ENCODE results near the gene MGAT4A. TPM values are rescaled to one million over a fixed set of nuclear protein-coding genes. Genes with fewer than 3 reads are reported as not detected.

MGAT4A gene
- total and polyA plus RNA-seq, 12 donors, result 4.6 to 33.0 (median 18.6) TPM

DNA sequence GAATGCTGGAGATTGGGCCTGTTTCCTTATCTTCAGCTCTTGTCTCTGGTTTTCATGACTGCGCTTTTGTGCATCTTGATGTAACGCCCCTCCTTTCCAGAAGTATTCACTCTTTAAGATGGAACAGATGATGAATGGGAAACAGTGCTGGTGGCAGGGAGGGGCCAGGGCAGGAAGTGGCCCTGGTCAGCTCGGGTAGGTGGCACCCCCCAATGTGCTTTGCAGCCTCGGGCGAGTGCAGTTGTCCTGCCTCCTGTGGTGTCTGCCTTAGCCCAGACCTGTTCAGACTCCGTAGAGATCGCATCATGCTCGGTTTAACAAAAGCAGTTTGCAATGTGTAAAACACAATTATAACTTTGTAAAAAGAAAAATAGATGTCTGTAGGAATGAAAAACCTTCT, 17.0 kb upstream of the MGAT4A start:
- intact Hi-C loops (cut with DNase I), result loop anchor here in 1 of 10 donors (10.0 kb wide), 1 partner anchor 93 kb away; no protein-coding TSS in a partner anchor
- WGBS, 2 donors, result 64 to 69% methylated on average over 8 of the region's 8 CpGs
- Histone ChIP-seq H3K4me1 (peaks cover 0 to 41% (median 13%) of the 10 kb centered on the region in 9 donors), H3K36me3 (no peaks in the 10 kb centered on the region), H3K9me3 (no peaks in the 10 kb centered on the region), H3K27ac (peak overlapping the region in 1 of 10 donors; percentile 71), H3K27me3 (no peaks in the 10 kb centered on the region), H3K4me3 (no peak overlapping the region)
- DNase-seq (no peak), ATAC-seq (no peak)
- TF ChIP-seq, protein P1, sequence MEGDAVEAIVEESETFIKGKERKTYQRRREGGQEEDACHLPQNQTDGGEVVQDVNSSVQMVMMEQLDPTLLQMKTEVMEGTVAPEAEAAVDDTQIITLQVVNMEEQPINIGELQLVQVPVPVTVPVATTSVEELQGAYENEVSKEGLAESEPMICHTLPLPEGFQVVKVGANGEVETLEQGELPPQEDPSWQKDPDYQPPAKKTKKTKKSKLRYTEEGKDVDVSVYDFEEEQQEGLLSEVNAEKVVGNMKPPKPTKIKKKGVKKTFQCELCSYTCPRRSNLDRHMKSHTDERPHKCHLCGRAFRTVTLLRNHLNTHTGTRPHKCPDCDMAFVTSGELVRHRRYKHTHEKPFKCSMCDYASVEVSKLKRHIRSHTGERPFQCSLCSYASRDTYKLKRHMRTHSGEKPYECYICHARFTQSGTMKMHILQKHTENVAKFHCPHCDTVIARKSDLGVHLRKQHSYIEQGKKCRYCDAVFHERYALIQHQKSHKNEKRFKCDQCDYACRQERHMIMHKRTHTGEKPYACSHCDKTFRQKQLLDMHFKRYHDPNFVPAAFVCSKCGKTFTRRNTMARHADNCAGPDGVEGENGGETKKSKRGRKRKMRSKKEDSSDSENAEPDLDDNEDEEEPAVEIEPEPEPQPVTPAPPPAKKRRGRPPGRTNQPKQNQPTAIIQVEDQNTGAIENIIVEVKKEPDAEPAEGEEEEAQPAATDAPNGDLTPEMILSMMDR (IDR thresholded peaks at IDR 0.05), result no peak

DNA sequence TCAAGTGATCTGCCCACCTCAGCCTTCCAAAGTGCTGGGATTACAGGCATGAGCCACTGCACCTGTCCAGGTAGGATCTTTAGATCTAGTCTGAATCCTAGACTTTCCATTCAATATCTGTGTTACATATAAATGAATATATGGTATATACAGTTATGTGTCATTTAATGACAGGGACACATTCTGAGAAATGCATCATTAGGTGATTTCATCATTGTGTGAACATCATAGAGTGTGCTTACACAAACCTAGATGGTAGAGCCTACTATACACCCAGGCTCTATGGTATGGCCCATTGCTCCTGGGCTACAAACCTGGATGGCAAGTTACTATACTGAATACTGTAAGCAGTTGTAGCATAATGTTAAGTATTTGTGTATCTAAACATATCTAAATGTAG, 15.5 kb upstream of the MGAT4A start:
- no peak for ATAC-seq
- H3K4me3 ChIP-seq, result no peak overlapping the region
- H3K4me1 ChIP-seq, result peaks cover 0 to 41% (median 13%) of the 10 kb centered on the region in 9 donors
- no peak for DNase-seq
- no peak overlapping the region for H3K27ac ChIP-seq
- H3K36me3 ChIP-seq, result no peaks in the 10 kb centered on the region
- TF ChIP-seq, protein P1 (IDR thresholded peaks at IDR 0.05), result no peak
- intact Hi-C loops (cut with DNase I), result loop anchor here in 1 of 10 donors (10.0 kb wide), 1 partner anchor 92 kb away; no protein-coding TSS in a partner anchor
- H3K9me3 ChIP-seq, result no peaks in the 10 kb centered on the region
- no peaks in the 10 kb centered on the region for H3K27me3 ChIP-seq

DNA sequence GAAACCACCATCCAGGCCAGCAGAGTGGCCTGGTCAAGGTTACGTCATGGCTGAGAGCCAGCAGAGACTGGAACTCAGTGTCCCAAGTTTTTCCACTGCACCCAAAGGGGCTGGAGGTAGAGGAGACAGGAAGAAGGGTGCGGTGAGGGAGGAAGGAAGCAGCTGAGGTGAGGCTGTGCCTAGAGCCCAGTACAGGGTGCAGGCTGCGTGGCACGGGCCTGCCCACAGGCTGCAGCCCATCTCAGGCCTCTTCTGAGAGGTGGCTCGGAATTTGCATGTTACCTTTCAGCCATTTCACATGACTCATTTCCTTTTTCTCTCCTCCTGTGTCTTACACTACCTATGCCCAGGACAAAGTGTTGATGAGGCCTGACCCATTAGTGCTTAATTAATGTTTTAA, 13.7 kb upstream of the MGAT4A start:
- DNase-seq, result no peak
- peaks cover 0 to 47% (median 13%) of the 10 kb centered on the region in 9 donors for H3K4me1 ChIP-seq
- H3K9me3 ChIP-seq, result no peaks in the 10 kb centered on the region
- ATAC-seq, result peak in 1 of 8 donors; percentile 50
- no peaks in the 10 kb centered on the region for H3K36me3 ChIP-seq
- no peak overlapping the region for H3K27ac ChIP-seq
- H3K4me3 ChIP-seq, result no peak overlapping the region
- TF ChIP-seq, protein P1 (IDR thresholded peaks at IDR 0.05), result no peak
- WGBS, 2 donors, result 84 to 85% methylated on average over 5 of the region's 5 CpGs
- no peaks in the 10 kb centered on the region for H3K27me3 ChIP-seq
- intact Hi-C loops (cut with DNase I), result loop anchor here in 1 of 10 donors (10.0 kb wide), 1 partner anchor 90 kb away; no protein-coding TSS in a partner anchor

DNA sequence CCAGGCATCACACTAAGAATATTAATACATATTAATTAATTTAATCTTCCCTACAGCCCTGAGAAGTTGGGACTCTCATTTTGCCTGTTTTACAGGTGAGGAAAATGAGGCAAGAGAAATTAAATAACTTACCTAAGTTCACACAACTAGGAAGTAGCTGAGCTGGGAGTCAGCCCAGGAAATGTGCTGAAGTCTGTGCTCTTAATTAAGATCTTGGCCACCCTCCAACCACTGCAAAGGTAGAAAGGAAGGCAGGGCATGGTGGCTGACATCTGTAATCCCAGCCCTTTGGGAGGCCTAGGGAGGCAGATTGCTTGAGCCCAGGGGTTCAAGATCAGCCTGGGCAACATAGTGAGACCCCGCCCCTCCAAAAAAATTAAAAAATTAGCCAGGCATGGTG, 12.9 kb upstream of the MGAT4A start:
- WGBS, 2 donors, result 92 to 94% methylated on average over 1 of the region's 1 CpG
- DNase-seq, result peak in 1 of 2 donors; percentile 31

More for the DNA sequence above, 12.9 kb upstream of the MGAT4A start:
- intact Hi-C loops (cut with DNase I), result loop anchor here in 1 of 10 donors (10.0 kb wide), 1 partner anchor 89 kb away; no protein-coding TSS in a partner anchor
- no peaks in the 10 kb centered on the region for H3K36me3 ChIP-seq
- TF ChIP-seq, protein P1 (IDR thresholded peaks at IDR 0.05), result no peak
- ATAC-seq, result peak in 7 of 8 donors; percentile 49 to 77 (median 67)
- peaks cover 0 to 45% (median 13%) of the 10 kb centered on the region in 9 donors for H3K4me1 ChIP-seq
- H3K9me3 ChIP-seq, result no peaks in the 10 kb centered on the region
- no peaks in the 10 kb centered on the region for H3K27me3 ChIP-seq
- H3K27ac ChIP-seq, result peak overlapping the region in 2 of 10 donors; percentile 3 to 22
- no peak overlapping the region for H3K4me3 ChIP-seq

All from heart right ventricle (tissue), 16 donors.